ENCODE results near the gene R3HDM1.

DNA sequence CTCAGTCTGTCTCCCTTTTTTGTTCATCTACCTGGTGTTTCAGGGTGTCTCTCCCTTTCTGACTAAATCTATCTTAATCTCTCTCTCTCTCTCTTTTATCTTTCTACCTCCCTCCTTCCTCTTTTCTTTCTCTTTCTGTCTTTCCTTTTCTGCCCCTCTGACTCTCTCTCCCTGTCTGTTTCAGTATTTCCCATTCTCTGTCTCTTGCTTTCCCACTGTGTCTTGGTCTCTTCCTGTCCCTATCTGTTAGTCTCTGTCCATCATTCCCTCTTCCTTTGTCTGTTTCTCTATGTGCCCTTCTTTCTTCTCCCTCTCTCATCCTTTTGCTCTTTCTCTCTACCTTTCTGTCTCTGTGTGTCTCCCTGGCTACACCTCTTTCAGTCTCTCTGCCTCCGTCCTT is 56.7 kb downstream of the R3HDM1 start:
- TF ChIP-seq POLR2A (IDR thresholded peaks at IDR 0.05; ENCODE audit: low read depth, low read length) (no peak), RAD21 (IDR thresholded peaks at IDR 0.05; ENCODE audit: low read length) (no peak), SMC3 (IDR thresholded peaks at IDR 0.05; ENCODE audit: low read depth, low read length) (no peak), BHLHE40 (IDR thresholded peaks at IDR 0.05; ENCODE audit: low read depth, low read length) (no peak), MAZ (IDR thresholded peaks at IDR 0.05; ENCODE audit: borderline replicate concordance, low read depth, low read length) (no peak), MAFK (IDR thresholded peaks at IDR 0.05; ENCODE audit: low read depth, low read length) (no peak), NFE2L2 (IDR thresholded peaks at IDR 0.05; ENCODE audit: low read depth, low read length) (no peak), MXI1 (IDR thresholded peaks at IDR 0.05; ENCODE audit: borderline replicate concordance, low read depth, low read length) (no peak), RCOR1 (IDR thresholded peaks at IDR 0.05; ENCODE audit: insufficient replicate concordance, low read length) (no peak)
- TF ChIP-seq, protein P1, sequence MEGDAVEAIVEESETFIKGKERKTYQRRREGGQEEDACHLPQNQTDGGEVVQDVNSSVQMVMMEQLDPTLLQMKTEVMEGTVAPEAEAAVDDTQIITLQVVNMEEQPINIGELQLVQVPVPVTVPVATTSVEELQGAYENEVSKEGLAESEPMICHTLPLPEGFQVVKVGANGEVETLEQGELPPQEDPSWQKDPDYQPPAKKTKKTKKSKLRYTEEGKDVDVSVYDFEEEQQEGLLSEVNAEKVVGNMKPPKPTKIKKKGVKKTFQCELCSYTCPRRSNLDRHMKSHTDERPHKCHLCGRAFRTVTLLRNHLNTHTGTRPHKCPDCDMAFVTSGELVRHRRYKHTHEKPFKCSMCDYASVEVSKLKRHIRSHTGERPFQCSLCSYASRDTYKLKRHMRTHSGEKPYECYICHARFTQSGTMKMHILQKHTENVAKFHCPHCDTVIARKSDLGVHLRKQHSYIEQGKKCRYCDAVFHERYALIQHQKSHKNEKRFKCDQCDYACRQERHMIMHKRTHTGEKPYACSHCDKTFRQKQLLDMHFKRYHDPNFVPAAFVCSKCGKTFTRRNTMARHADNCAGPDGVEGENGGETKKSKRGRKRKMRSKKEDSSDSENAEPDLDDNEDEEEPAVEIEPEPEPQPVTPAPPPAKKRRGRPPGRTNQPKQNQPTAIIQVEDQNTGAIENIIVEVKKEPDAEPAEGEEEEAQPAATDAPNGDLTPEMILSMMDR (conservative IDR thresholded peaks at IDR 0.05; ENCODE audit: low read depth, low read length), result no peak
- TF ChIP-seq, protein P2, sequence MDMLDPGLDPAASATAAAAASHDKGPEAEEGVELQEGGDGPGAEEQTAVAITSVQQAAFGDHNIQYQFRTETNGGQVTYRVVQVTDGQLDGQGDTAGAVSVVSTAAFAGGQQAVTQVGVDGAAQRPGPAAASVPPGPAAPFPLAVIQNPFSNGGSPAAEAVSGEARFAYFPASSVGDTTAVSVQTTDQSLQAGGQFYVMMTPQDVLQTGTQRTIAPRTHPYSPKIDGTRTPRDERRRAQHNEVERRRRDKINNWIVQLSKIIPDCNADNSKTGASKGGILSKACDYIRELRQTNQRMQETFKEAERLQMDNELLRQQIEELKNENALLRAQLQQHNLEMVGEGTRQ (IDR thresholded peaks at IDR 0.05; ENCODE audit: low read depth, low read length), result no peak
